Keratinocyte (primary cell): ENCODE results near the gene GPT2.

Experiments used
- CTCF ChIP-seq, 3 experiments: IDR thresholded peaks in 1 of 3; conservative IDR thresholded peaks in 1 of 3; optimal IDR thresholded peaks in 1 of 3; 2 replicates in 2 of 3; 3 replicates in 1 of 3; pipeline versions ENCODE3 to v1.5.1; 2011; ENCODE audit warnings: low read length in 3 of 3, mild to moderate bottlenecking in 3 of 3, moderate library complexity in 2 of 3, control low read depth in 1 of 3, inconsistent platforms in 1 of 3; ENCODE audit not compliant: insufficient read depth in 2 of 3; ENCODE audit errors: extremely low read depth in 1 of 3
- EZH2 ChIP-seq: IDR thresholded peaks from one replicate; pipeline ENCODE4 v1.6.1; 2012; ENCODE audit warnings: inconsistent platforms, mild to moderate bottlenecking, low read length, moderate library complexity

GRCh38 chr16:46948548-46949166, 64.5 kb downstream of the GPT2 start:
- TF ChIP-seq CTCF (optimal IDR thresholded peaks at IDR 0.05 in 1 of 3, IDR thresholded peaks at IDR 0.05 in 1 of 3, conservative IDR thresholded peaks at IDR 0.05 in 1 of 3; ENCODE audit: extremely low read depth in 1 of 3, insufficient read depth in 2 of 3, low read length in 3 of 3) (no peak), EZH2 (no peak)
